GM18858 (cell line): ENCODE data around the gene BBS9.
A peak's percentile ranks its signal among the peaks of the same experiment; 100 is the strongest.

Source experiments
- ATAC-seq: cut with Tn5 transposase; IDR thresholded peaks from one replicate; pipeline ENCODE4 v1.9.1; 2021; ENCODE audit not compliant: unreplicated experiment

Gene BBS9

DNA sequence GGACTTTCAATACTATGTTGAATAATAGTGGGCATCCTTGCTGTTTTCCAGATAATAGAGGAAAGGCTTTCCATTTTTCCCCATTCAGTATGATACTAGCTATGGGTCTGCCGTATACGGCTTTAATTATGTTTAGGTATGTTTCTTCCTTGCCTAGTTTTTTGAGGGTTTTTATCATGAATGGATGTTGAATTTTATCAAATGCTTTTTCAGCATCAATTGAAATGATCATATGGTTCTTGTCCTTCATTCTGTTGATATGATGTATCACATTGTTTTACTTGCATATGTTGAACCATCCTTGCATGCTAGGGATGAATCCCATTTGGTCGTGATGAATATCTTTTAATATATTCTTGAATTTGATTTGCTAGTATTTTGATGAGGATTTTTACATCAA lies 11.0 kb upstream of the BBS9 start:
- ATAC-seq, result no peak

DNA sequence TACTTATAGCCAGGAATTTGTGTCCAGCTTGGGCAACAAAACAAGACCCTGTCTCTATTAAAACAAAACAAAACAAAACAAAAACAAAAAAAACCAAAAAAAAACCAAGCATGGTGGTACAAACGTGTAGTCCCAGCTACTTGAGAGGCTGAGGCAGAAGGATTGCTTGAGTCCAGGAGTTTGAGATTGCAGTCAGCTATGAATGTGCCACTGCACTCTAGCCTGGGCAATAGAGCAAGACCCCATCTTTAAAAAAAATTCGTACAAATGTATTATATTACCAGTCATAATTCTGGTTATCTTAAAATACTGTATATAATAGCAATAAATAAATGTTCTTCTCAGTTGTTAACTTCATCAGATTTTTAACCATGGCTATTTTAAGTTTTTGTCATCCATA lies 2.3 kb upstream of the BBS9 start:
- ATAC-seq, result no peak

DNA sequence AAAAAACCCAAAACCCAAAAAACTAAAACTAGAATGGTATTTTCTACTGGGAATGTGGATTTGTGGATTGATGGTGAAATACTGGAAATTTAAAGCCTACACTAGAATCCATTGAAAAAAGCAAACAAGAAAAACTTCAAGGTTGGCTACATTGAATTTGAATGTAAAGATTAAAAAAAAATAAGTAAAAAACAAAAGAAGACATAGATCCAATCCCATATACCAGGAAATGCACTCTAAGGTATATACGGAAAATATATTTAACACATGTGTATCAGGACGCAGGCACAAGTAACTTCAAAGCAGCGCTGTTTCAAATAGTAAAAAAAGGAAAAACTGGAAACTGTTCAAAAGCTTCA lies 754 bp upstream of the BBS9 start:
- no peak for ATAC-seq

DNA sequence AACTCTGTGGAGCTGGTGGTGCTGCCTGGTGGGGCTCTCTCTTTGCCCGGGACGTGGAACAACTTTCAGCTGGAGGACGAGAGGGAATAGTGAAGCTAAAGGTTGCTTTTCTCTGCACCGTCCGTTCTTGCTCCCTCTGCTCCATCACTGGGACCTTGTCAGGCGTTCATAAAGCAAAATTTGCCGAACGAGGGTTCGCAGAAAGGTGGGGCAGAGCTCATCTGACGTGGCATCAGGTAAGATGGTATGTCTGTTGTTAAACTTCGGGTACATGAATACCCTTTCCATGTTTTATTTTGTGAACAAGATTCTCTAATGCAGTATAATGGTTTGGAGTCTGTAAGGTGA lies 416 bp downstream of the BBS9 start:
- ATAC-seq, result no peak

DNA sequence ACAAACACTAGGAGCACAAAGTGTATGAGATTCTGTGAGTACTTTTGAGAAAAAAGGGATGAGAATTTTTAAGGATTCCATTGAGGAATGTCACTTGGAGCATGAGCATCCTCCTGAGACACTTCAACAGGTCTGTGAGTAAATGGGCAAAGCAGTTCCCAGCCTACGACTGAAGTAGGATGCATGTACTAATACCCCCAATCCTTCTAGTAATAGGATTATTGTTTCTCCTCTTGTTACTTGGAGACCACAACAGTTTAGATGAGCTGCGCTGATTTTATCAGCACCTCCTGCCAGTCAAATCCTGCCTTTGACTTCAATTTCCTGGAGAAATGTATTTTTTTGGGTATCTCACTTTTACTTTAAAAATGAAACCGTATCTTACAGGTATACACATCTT lies 820 bp downstream of the BBS9 start:
- ATAC-seq, result no peak

DNA sequence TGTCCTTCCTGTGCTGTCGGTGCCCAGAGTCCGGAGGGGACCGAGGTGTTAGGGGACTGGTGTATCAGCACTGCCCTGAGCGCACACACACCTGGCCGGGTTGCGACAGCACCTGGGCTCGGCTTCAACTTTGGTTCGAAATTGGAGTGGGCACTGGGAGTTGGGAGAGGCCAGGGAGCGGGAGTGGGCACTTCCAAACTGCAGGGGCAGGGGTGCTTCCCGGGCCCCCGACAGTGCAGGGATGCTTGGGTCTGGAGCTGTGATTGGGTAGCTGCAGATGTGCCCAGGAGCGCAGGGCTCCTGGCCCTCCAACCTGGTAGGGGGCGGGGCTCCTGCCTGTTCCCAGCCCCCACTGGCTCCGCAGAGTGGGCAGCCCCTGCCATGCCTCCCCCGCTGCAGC lies 7.7 kb downstream of the BBS9 start:
- ATAC-seq, result no peak

DNA sequence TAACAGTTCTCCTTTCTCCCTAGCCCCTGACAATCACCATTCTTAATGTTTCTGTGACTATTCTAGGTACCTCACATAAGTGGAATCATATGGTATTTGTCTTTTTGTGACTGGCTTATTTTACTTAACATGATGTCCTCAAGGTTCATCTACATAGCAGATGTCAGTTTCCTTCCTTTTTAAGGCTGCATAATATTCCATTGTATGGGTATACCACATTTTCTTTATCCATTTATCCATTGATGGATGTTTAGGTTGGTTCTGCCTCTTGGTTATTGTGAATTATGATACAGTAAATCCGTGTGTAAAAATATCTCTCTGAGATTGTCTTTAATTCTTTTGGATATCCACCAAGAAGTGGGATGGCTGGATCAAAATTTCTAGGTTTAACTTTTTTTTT lies 13.2 kb downstream of the BBS9 start:
- ATAC-seq, result no peak

DNA sequence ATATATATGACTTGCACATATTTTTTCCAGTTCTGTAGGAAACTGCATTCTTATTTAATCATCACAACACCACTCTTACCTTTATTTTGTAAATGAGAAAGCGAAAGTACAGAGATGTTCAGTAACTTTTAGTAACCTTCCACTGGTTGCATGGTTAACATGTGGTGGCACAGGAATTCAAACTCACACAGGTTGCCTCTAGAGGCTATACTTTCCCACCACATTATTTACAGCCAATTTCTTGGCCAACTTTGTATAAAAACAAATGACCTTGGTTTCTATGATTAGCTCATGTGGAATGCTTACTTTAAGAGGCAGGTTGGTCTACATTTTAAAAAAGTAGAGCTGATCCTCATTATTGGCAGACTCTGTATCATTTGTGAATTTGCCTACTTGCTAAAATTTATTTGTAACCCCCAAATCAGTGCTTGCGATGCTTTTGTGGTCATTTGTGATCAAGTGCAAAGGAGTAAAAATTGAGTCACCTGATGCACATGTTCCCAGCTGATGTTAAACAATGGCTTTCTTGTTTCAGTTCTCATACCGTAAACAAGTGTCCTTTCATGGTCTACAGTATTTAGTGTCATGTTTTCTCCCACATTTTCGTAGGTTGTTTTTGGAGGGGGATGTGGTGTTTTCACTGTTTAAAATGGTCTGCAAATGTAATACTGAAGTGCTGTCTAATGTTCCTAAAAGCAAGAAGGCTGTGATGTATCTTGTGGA lies 14.8 kb downstream of the BBS9 start:
- ATAC-seq, result no peak

DNA sequence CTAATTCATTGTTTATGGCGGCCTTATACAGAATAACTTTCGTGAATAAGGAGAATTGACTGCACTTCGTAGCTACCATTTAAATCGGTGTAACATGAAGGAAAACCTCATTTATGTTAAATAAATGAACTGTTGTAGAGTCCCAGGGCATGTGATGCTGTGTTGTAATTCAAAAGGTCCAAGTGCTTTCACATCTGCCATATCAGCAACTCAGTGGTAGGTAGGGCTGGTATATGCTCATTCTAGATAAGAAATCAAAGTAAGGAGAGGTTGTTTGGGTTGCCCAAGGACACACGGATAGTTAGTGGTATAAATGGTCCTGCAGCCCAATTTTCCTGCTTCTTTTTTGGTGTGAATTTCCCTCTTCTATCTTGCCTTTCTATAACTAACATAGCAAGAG lies 15.8 kb downstream of the BBS9 start:
- ATAC-seq, result no peak

DNA sequence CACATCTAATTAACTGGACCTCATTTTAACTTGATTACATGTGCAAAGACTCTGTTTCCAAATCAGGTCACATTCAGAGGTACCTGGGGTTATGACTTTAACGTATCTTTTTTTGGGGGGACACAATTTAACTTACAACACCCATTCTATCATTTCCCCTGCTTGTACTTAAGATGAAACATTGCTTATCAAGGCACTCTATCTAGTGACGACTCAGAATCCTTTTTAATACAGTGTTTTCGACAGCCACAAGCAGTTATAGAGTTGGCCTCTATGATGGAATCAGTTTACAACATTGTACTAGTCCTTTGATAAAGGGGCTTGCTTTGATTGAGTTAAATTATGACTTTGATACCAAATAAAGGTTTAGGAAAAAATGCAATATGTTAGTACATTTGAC lies 22.7 kb downstream of the BBS9 start:
- ATAC-seq, result no peak

DNA sequence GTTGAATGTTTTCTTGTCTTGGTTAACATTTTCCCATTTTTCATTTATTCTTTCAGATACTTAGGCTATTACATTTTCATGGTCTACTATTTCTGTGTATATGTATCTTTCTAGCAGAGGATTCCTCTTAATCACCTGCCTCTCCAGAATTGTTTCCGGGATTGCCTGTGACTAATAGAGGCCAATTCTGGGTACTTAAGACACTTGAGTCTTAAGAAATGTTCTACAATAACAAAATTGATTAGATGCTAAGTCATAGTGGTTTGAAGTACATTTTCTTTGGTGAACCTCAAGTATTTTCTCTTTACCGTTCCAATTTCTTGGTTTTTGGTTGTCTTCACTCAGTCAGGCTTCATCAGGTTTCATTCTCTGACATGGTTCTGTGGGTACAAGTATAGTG lies 26.4 kb downstream of the BBS9 start:
- no peak for ATAC-seq

DNA sequence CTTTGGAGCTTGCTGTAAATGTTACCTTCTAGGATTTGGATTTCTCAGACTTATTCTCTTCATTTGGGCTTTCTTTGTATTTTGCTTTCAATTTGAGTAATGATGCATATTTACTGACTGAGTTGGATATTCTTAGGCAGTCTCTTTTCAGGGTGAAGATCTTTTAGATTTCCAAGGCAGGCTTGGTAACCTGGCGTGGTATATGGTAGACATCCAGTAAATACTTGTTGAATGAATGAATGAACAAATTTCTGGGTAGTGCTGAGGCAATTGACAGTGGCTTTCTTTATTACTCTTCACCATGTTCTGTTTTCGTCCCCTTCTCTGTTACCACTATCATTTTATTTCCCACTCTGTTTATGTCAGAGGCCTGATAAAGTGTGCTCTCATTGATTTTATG lies 27.1 kb downstream of the BBS9 start:
- ATAC-seq, result no peak

DNA sequence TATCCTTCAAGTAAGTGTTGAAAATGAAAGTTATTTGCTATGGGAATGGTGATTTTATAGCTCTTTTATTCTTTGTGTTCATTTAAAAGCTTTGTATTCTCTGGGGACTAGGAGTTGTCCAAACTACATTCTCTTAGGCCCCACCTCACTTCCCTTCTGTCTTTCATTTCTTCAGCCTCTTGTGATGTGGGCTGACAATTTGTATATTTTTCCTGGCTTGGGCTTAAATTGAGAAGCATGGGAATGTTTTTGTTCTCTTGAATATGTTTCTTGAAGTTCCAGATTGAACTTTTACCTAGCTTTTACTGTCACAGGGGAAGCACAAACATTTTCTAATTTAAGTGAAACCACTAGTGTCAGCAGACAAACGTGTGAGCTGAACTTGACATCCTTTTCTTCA lies 27.9 kb downstream of the BBS9 start:
- no peak for ATAC-seq

DNA sequence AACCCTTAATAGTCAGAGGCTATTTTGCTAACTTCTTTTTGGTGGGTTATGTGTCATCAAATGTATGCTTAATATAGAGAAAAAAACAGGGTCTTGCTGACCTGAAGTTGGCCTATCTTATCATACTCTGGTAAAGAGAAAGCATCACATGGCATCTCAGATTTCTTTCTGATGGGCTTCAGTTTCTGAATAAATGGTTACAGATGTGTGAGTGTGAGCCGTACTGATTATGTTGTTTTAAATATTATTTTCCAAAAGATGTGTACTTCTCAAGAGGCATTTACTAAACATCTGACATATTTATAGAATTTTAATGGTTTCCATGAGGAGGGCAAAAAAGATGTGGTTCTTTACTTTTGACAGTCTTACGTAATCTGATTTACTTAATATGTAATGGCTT lies 28.4 kb downstream of the BBS9 start:
- ATAC-seq, result no peak

DNA sequence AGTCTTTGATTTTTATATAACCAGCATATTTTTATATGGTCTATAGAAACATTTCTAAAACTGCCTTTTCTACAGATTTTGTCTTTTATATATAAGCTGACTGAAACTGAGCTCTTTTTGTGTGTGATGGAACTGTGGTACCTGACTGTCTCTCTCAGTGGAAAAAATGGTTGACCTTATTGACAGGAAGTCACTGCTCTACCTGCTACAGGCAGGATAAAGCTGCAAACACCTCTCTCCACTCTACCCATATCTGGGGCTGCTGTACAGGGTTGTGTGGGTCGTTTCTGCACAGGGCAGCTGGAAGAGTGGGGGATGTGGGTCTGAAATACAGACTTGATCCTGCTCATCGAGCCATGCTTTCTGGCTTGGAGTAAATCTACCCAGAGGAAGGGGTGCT lies 48.5 kb downstream of the BBS9 start:
- ATAC-seq, result no peak

DNA sequence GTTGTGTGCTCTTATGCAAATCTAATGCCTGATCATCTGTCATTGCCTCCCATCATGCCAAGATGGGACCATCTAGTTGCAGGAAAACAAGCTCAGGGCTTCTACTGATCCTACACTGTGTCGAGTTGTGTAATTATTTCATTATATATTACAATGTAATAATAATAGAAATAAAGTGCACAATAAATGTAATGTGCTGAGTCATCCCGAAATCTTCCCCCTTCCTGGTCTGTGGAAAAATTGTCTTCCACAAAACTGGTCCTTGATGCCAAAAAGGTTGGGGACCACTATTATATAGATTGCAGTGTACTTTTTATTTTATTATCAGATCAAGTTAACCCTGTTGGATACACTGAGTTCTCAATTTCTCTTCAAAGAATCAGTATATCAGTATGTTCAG lies 50.2 kb downstream of the BBS9 start:
- ATAC-seq, result no peak

DNA sequence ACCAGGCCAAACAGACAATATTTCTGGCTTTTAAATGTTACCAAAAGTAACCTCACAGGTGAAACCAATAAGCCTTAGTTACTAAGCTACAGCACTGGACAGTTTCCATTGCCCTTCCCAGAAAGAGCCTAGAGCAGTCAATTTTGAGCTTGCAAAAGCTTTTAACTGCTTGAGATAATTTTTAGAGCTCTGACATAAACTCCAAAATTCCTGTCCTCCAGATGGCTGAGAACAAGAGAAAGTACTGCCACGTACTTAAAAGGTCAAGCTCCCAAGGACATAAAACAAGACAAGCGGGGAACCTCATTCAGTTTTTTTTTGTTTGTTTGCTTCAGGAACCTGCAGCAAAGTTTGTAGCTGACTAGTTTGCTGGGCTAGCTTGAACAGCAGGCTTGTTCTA lies 54.1 kb downstream of the BBS9 start:
- no peak for ATAC-seq

DNA sequence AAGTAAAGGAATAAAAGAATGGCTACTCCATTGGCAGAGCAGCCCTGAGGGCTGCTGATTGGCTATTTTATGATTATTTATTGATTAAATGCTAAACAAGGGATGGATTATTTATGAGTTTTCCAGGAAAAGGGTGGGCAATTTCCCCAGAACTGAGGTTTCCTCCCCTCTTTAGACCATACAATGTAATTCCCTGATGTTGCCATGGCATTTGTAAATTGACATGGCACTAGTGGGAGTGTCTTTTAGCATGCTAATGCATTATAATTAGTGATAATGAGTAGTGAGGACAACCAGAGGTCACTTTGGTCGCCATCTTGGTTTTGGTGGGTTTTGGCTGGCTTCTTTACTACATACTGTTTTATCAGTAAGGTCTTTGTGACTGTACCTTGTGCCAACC lies 55.5 kb downstream of the BBS9 start:
- ATAC-seq, result no peak

DNA sequence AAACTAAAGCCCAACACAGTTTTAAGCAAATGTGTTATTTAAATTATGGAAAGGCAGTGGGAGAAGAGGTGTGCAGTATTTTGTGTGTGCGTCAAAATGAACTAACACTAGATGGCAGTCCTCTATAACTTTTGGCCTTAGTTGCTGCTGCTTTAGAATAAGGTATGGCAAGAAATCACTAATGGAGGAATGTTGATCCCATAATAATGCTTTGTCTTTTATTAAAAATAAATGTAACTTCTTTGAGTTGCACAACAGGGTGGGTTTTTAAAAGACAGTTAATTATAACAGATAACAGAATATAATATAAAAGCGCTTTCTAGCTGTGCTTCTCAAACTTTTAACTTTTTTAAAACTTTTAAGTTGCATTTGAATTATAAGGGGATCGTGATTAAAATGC lies 56.4 kb downstream of the BBS9 start:
- ATAC-seq, result peak; percentile 79

DNA sequence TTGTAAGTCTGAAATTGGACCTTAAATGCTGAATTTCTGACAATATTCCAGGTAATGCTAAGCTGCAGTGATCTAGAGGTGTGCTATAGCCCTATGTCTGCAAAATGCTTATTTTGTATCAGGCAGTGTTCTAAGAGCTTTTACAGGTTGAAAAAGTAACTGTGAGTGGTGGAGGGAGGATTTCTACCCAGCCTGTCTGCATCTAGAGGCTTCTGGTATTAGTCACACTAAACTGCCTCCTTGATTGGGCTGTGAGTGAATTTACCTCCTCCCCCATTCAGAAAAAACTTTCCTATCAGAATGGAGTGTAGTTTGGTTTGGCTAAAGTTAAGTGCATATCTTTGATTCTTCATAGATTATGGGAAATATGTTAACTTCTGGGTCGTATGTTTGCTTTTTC lies 56.8 kb downstream of the BBS9 start:
- no peak for ATAC-seq

DNA sequence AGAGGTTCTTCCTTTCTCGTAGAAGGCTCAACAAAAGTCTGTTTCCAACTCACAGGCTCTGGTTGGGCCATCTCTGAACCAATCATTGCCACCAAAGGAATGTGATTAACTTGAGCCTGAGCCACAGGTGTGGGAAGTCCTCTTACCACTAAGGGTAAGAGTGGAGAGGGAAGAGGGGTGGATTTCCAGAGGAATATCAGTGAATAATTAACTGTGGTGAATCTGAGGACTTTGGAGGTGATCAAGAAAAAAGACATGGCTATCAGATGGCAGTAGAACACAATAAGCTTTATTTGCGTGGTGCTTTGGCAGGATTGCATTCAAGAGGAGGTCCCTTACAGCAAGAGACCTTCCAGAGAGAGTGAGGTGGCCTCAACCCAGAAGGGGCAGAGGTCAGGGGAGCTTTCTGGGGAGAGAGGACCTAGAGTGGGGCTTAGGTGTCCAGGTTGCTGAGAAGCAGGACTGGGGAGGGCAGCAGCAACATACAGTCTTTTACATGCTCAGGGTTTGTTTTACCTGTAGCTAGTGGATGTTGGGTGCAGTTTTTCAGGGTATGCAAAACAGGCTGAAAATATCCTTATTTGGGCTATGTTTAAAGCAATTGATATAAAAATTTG lies 61.4 kb downstream of the BBS9 start:
- no peak for ATAC-seq

DNA sequence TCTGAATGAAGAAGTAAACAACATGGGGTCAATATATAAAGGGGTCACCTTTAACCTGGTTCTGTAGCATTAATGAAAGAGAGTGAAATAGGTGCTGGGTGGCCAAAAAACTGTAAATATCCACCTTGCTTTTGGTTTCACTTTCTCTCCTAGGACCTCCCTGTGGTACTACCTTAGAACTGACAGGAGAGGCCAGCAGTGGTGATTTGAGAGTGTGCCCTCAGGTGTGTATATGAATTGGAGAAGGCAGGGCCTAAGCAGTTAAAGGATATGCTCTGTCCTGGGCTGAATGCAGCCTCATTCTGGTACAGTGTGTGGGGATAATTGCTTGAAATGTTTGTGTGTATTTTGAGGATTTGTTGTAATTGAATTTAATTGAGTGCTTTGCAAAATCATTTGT lies 62.0 kb downstream of the BBS9 start:
- ATAC-seq, result peak; percentile 70

DNA sequence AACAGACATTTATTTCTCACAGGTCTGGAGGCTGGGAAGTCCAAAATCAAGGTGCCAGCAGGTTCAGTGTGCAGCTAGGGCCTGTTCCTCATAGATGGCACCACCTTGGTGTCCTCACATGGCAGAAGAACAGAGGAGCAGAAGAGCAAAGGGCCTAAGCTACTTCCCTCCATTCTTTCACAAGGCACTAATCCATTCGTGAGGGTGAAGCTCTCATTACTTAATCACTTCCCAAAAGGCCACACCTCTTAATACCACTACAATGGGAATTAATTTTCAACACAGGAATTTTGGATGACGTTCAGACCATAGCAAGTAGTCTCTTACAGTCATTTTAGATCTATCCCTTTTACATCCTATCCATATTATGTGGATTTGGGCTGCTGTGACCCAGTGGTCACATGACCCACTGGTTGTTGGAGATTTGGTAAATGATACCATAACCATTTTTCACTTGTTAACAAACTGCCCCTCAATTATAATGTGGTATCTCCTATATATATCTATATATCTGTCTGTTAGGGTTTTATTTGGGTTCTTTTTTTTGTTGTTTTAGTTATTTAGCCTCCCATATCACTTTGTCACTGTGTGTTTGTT lies 63.4 kb downstream of the BBS9 start:
- no peak for ATAC-seq
